ENCODE results near the gene KCNQ1.
A peak's percentile ranks its signal among the peaks of the same experiment; 100 is the strongest.

Gene KCNQ1

DNA sequence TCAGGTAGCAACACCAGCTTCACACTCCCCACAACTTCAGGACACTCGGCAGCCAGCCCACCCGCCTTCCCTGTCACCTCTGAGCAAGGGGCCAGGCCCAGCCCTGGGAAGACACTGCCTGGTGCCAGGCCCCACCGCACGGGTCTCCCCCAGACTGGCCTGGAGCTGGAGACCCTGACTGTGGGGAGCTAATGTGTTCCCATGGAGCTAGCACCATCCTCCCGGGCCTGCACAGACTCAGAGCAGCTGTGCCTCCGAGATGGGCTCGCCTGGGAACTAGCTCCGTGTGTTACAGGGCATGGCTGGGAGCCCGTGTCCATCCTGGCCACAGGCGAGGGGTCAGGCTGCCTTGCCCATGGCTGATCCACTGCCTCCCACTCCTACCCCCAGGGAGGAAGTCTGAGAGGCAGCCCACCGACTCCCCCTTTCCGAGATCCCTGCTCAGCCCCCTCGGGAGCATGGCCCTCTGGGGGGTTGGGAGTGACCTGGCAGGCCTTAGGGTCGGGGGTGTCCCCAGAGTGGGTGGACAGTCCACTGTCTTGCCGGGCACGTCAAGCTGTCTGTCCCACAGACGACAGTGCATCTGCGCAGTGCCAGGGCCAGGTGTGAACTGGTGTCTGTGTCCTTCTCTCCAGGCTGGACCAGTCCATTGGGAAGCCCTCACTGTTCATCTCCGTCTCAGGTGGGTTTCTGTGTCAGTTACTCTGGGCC lies 331.7 kb downstream of the KCNQ1 start:
- DNase-seq: no peak

DNA sequence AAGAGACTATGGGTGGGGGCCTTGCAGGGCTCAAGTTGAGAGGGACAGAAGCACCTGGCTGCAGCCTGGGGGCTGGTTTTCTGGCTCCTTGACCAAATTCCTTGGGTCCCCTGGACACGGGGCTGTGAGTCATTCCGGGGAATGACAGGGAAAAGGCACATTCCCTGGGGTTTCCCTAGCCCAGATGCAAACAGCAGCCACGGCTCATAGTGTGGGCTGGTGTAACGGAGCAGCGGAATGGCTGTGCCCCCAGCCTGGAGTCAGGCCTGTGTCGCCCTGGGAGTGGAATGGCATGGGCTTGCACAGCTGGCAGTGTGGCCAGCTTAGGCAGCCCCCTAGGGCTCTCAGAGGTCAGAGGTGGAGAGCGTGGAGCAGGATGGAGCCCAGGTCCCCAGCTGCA lies 332.6 kb downstream of the KCNQ1 start:
- no peak for DNase-seq

- no peak for DNase-seq
These were observed 333.2 kb downstream of the KCNQ1 start for GRCh38 chr11:2777871-2778629.

- DNase-seq: peak; percentile 4
These were observed 334.1 kb downstream of the KCNQ1 start for GRCh38 chr11:2778630-2779498.

DNA sequence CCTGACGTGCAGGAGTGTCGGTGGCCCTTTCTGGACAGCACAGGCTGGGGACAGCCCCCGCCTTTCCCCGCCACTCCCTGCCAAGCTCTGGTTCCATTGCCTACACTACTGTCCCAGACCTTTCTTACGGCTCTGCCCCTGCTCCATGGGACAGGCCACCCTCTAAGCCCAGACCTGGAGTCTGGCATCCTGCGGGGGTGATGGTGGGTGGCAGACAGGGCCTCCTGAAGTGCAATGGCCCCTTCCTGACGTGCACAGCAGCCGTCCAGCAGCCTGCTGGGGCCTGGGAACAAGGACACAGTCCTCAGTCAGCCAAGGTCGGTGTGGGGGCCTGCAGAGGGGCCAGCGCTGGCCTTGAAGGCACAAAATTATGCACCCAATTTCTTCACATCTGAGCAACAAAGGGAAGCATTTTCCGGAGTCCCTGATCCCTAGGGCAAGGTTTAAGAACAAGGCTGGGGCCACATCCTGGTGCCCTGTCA lies 334.7 kb downstream of the KCNQ1 start:
- DNase-seq: no peak

DNA sequence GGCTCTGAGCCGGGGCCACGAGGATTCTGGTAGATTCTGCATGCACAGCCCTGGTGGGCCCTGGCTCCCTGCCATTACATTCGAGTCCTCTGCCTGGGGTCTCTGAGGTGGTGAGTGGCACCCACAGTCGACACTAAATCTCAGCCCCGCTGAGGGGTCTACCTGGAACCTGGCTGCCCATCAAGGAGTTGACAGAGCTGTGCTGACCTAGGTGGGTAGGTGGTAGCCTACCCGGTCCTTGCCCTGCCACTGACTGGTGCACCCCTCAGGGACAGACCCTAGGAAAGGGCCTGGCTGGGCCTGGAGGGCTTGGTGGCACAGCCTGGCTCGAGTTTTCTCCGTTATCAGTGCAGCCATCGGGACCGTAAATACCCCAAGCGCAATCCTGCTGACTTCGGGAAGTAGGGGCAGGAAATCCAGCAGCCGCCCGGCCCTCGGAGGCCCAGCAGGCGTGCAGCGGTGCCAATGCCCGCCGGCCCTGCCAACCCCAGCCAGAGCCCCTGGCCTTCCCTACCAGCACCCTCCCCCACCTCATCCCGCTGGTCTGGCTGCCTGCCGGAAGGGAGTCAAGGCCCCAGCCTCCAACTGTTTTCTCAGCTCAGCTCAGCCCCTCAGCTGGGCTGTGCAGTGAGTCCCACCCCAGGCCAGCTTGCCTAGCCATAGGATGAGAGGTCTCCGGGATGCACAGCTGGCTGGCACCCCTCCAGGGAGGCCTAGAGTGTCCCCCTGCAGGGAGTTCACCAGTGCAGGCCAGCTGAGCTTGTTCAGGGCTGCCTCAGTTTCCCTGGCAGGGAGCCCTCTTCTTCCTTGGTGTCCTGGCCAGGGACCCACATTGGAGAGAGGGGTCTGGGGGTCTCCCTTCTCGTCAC lies 335.4 kb downstream of the KCNQ1 start:
- DNase-seq: no peak

DNA sequence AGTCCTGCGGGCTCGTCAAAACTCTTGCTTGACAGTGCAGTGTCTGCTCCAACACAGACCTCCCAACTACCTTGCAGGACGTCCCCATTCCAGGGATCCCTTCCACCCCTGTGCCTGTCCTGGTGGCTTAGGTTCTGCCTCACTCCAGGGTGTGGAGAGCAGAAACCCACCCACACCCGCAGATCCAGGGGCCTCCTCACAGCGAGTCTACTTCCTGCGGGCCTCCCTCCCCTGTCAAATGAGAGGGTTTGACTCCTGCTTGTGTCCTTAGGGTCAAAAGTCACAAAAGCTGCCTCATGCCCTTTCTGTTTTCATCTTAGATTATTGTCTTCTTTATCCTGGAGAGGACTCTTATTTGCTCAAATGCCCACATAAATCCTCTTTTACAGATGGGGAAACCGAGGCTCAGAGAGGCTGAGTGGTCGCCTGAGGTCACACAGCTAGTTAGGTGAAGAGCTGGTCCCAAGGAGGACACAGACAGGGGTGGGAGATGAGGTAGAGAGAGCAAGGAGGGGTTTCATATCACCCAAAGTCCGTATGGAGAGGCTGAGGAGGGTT lies 336.1 kb downstream of the KCNQ1 start:
- DNase-seq: no peak

DNA sequence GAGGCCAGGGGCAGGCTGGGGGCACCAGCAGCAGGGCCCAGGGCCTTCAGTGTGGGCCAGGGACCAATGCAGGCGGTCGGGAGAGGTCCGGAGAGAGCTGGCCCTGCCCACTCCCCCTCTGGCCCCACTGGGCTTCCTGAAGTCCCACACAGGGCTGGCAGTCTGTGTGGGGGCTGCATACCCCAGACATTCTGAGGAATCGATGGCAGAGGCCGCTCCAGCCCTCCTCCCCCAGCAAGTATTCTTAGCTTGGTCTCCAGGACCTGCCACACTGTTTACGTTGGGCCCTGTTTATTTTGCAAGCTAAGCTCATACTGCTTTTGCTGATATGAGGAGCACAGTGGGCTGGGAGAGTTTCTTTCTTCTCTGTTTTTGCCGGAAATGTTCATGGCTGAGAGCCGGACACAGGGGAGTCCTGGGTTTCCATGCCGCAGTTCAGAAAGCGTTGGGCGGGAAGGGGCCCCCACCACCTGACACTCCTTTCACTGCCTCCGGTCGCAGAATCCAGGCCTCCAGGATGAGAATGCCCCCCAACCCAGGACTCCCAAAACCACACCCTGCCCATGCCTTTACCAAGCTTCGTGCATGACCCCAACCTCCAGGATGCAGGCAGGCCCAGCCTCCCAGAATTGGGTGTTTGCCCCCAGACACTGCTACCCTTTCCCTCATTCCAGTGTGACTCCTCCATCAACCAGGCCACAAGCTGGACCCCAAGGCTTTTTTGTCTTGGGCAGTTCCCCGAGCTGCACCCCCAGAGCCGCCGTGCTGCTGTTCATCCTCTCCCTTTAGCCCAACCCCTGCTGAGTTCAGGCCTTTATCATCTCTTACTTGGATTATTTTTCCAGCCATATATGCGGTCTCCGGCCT lies 336.8 kb downstream of the KCNQ1 start:
- no peak for DNase-seq

DNA sequence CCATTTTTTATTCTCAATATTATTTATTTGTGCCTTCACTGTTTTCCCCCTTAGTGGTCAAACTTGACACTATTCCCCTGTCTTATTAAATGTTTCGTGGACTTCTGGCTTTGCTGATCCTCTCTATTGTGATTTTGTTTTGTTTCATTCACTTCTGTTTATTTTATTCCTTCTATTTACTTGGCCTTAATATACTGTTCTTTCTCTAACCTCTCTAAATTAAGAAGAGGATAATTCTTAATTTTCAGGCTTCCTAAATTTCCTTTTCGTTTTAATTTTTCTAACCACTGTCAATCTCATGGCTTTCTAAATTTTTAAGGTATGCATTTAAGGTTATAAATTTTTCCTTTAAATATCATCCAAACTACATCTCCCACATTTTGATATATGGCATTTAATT lies 338.0 kb downstream of the KCNQ1 start:
- no peak for DNase-seq

- DNase-seq: no peak
These were observed 338.8 kb downstream of the KCNQ1 start for GRCh38 chr11:2783536-2784082.

GRCh38 chr11:2787816-2788167 lies 343.0 kb downstream of the KCNQ1 start:
- DNase-seq: no peak

- DNase-seq: no peak
These were observed 343.6 kb downstream of the KCNQ1 start for GRCh38 chr11:2788168-2789071.

DNA sequence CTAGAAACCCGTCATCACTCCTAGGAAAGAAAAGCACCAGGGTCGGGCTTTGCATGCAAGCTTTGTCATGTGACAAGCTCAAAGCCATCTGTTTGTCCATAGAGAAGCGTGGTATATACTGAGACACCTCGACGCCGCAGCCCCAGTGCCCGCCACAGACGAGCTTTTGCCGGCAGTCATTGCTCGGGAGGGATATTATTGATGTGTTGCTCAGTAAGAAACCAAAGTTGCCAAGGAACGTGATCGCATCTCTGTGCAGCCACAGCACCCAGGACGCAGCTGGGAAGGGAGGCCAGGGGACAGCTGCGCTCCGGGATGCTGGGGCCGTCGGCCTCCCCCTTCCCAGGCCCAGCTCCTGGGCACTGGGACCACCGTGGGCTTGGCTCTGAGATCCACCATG lies 344.5 kb downstream of the KCNQ1 start:
- no peak for DNase-seq

- no peak for DNase-seq
These were observed 345.2 kb downstream of the KCNQ1 start for GRCh38 chr11:2789791-2790567.

DNA sequence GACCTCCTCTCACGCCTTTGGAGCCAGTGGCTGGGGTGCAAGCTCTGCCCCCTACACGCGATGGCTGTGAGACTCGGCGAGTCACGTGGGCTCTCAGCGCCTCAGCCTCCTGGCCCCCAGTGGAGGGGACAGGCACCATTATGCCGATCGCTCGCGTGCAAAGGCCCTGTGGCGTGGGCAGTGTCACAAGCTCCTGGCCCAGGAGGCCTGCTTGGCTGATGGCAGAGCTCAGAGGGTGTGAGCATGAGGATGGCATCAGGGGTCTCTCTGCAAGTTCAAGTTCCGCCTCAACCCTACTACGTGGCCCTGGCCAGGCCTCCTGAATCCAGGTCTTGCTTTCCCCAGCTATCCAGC lies 345.7 kb downstream of the KCNQ1 start:
- no peak for DNase-seq

DNA sequence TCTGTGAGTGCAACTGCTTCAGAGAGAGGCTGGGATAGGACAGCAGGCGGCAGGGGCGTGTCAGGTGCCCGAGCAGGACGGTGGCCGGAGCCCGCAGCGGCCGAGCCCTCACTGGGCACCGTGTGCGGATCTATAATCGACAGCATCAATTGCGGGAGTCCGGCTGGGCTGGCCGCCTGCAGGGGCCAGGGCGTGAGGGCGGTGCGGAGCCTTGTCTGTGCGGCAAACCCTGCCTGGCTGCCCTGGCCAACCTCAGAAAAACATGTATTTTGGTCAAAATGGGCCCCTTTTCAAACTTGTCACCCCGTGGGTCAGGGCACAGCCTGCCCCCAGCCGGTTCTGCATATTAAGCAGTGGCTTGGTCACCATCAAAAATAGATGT lies 346.3 kb downstream of the KCNQ1 start:
- DNase-seq: no peak

- DNase-seq: no peak
These were observed 346.9 kb downstream of the KCNQ1 start for GRCh38 chr11:2791521-2792380.

All from GOT3 (cell line).